Frontal cortex (tissue), 4 donors: ENCODE measurements around the gene WDR81. TPM values are rescaled to one million over a fixed set of nuclear protein-coding genes. Genes with fewer than 3 reads are reported as not detected.
A peak's percentile ranks its signal among the peaks of the same experiment; 100 is the strongest.
"Not testable (repeated sequence)": the region's sequence is repeated elsewhere in the genome, so short reads cannot be mapped to it uniquely, and the experiment has no call there.

Experiments used
- DNase-seq, 2 donors: peaks; one replicate each; pipeline ENCODE4 v3.0.0; 2012; ENCODE audit warnings: low spot score in 2 of 2
- FAIRE-seq: peaks from 2 replicates; lab custom pipeline; 2012; peaks lifted over from hg19 to GRCh38; lab: Jason Lieb, UNC
- total RNA-seq: library from RNA; depleted of rRNA; stranded (reverse); fragments of >200 nt; gene quantifications from one replicate; pipeline ENCODE4 v1.2.3, GENCODE V29; 2014
- donor health status: control.
- donor health status: control.
- donor health status: control.

The WDR81 gene
- total RNA-seq, 1 donor from 2014 or later, result 10.2 TPM

DNA sequence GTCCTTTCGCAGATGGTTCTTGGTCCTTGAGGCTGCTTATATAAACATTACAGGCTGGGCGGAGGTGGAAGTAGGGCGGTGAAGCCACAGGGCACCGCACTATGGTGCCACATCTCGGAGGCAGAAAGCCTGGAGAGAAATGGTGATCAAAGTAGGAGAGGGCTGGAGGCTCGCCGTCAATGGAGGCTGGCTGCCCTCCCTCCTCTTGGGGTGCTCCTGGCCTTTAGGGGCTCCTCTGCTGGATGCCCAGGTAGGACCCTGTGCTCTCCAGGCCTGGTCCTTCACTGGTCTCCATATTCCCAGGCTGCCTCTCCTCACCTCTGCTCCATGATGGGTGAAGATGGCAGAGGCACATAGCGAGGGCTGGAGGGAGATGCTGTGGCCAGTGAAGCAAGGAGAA is 12.2 kb upstream of the WDR81 start:
- no peak for FAIRE-seq

DNA sequence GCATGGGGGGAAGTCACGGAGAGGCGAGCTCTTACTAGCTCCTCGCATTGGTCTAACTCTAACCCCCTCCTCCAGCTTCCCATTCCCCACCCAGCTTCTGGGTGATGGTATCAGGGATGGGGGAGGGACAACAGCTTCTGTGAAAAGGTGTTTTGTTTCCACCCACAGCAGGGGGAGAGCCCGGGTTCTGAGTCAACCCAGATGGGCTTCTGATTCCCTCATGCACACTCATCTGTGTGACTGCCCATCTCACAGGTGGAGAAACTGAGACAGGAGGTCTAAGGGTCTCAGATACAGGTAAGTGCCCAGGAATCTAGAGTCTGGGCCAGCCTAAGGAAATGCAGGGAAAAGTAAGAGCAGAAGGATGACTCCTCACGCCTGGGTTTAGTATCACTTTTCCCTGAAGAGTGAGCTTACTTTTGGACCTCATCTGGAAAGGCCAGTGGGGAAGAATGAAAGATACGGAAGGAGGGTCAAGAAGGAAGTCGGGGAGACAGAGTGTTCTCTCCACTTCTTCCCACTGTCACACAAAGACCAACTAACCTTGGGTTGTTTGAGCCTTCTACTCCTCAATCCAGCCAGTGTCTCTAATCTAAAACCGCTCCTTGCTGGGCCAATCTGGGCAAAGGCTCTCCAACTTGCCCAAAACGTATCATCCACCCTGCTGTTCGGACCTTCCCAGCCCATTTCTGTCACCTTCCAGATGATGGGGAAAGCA is 11.2 kb upstream of the WDR81 start:
- no peak for FAIRE-seq

More for the DNA sequence above, 12.2 kb upstream of the WDR81 start:
- no peak for DNase-seq

DNA sequence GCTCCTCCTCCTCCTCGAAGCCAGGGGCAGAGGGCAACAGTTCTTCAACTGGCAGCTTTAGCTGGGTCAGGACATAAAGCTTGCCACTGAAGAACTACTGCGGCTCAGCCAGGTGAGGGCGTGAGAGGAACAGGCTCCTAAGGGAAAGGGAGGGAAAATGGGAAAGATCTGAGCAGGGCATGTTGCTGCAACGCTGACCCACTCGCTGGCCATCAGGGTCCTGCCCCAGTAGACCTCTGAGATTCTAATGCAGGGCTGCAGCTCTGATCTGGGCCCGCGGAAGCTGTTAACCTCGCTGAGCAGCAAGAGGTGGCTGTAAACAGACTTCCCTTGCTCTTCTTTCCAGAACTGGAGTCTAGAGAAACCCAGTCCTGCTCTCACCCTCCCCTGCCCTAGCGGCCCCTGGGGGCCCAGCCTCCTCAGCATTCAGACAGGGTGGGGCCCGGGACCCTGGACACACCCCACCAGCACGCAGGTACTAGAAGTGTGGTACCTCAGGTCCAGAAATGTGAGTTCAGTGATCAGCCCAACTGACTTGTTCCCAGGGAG is 10.6 kb upstream of the WDR81 start:
- DNase-seq (no peak), FAIRE-seq (no peak)

More for the DNA sequence above, 11.2 kb upstream of the WDR81 start:
- no peak for DNase-seq

DNA sequence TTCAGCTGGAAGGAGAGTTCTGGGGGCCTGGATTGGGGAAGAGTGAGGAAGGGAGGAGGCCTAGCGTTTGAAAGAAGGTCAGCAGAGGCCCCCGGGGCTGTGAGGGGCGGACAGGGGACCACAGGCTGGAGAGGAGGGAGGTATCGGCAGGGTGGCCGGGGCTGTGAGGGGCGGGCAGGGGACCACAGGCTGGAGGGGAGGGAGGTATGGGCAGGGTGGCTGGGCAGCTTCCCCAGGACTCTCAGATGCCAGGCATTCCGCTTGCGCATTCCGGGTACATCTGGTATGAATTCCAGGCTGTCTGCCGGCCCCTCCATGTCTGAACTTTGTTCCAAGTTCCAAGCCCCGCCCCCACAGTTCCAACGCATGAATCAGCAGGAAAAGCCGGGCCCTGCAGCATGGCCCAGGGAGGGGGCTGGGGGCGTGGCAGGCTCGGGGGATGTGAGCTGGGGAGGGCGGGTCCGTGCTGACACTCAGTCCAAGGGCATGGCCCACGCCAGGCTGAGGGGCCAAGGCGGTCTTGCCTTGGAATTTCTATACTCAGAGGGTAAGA is 10.0 kb upstream of the WDR81 start:
- no peak for FAIRE-seq

DNA sequence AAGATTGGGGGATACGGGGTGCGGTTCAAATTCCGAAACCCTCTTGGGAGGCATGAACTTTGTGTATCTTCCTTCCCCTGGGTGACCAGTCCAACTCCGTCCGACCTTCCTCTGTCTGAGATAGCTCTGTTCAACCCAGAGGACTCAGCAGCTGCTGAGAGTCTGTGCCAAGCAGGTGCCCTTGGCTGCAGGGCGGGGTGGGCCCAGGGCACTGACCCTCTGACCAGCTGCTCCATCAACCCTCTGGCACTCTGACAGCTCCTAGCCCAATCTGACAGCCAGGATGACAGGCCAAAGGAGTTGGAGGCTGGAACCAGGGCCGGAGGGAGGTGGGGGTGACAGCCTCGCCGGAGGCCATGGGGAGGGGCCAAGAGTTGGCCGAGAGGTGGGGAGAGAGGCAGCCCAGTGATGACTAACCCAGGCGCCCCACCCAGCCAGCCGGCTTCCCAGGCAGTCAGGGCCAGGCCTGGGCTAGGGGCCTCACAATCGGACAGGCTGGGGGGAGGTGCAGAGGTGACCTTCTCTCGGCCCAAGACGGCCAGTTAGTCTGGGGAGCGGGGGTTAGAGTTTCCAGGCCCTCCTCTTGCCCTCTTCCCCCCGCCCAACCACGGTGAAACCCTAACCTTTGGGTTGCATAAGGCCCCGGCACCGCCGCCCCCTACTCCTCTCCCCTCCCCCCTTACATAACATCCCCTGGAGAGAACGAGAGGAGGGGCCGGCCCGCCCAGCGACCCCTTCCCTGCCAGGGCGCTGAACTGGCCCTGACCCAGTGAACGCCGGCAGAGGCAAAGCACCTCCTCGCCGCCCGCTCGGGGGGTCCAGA is 9.3 kb upstream of the WDR81 start:
- DNase-seq (peak in 1 of 2 donors; percentile 79), FAIRE-seq (no peak)

More for the DNA sequence above, 10.0 kb upstream of the WDR81 start:
- DNase-seq, result peak; percentile 72 to 74

DNA sequence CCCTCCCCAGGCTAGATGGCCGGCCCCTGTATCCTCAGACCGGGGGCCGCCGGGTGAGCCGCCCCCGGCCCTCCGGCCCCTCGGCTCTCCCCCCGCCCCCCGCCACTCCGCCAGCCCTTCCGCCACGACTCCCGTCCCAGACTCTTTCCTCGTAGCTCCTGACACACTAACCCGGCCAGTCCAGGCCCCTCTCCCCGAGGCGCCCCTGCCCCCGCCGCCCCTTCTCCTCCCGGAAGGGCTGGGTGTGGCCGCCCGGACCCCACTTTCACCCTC is 8.8 kb upstream of the WDR81 start:
- no peak for DNase-seq
- no peak for FAIRE-seq

DNA sequence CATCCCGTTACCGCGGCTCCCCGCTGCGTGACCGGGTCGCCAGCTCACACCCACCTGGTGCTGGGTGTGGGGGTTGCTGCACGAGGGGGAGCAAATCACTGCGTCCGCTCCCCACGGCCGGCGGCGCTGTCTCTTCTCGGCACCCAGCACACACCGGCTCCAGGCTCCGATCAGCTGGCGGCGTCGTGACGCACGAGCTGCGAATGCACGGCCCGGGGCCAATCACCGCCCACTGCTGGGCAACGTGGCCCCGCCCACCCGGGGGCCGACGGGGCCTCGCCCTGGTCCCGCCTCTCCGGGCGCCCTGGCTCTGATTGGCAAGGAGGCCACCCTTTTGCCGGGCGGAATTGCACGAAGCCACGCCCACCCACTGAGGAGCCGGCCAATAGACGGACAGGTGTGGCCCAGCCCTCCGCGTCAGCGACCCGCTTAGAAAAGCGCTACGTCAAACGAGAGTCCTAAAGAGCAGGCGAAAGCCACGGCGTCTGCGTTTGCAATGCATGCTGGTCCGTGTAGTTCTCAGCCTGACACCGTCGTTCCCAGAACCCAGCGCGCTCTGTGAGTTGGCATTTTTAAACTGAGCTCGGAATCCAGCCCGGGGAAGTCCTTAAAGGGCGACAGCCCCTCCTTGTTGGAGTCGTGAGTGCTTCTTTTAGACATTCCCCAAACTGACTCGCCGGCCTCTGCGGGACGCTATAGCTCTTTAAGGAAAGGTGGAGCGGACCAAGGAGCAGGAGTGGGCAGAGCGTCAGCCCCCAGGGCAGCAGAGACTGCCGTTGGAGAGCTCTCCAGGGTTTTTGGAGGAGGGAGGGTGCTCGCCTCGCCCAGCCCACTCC is 8.2 kb upstream of the WDR81 start:
- peak; percentile 96 for FAIRE-seq
- DNase-seq, result peak; percentile 99 to 100

DNA sequence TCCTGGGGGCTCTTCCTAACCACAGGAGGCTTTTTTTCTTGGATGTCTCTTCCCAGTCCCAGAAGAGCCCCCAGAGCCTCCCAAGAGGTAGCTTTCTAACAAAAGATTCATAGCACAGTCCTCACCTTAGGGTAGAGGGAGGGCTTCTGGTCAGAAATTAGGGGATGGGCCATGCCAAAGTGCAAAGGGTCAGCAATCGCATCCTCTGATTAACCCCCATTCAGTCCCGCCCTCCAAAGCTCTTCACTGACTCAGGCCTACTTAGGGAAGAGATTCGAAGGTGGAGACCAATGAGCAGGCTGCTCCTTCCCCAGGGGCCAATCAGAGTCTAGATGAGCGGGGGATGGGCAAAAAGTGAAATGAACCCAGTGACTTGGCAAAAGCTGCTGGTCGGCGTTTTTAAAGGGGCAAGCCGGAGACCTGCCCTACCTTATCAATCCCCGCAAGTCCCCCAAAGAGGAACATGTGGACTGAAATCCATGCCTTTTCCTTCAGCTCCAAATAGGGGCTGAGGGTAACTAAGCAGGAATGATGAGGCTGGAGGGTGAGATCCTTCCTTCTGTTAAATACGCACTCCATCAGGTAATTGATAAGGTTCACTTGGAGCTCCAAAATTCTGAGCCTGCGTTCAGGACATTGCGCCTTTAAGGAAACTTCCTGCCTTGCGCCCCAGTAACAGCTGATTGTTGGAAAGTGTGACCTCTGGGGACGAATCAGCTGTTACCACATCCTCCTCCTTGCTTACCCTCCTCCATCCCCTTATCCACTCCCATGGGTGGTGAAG is 7.4 kb upstream of the WDR81 start:
- no peak for FAIRE-seq

DNA sequence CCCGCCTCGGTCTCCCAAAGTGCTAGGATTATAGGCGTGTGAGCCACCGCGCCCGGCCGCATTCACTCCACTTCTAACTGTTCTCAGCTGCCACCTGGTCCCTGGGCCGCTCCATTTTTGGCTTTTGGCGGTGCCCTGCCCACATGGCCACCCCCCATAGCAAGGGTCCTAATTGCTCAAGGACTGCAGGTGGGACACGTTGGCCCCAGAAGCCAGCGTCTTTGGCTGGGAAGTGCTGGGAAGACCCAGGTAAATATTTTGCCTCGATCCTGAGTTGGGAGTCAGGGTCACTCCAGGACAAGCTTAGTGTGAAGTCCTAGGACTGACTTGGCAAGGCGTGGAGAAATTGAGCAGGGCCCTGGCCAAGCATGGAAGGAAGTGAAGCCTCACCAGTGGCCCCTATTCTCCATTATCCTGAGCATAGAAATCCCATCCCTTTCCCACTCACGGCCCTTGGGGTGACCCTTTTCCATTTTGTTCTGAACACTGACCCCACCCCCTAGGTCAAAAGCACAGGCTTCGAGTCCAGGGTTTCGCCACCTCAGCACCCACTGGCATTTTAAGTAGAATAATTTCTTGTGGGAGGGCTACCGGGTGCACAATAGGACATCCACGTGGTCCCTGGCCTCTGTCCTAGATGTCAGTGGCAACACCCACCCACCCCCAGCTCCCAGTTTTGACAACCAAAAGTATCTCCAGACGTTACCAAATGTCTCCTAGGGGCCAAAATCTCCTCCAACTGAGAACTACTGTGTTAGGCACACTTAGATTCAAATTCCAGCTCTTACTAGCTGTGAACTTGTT is 5.9 kb upstream of the WDR81 start:
- no peak for FAIRE-seq
- no peak for DNase-seq

More for the DNA sequence above, 7.4 kb upstream of the WDR81 start:
- peak; percentile 83 to 84 for DNase-seq

DNA sequence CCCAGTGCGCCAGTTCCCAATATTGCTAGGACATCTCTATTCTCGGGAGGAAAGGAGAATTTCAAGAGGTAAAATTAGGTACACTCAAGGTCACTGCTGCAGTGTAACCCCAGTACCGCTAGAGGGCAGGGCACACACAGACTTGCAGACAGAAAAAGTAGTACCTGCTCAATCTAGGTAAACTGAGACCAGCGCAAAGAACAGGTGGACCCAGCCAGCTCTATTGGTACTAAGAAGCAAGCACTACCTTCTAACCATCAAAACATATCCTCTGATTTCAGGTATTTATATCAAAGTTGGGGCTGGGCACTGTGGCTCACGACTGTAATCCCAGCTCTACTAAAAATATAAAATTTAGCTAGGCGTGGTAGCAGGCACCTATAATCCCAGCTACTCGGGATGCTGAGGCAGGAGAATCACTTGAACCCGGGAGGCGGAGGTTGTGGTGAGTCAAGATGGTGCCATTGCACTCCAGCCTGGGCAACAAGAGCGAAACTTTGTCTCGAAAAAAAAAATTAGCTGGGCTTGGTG is 3.6 kb upstream of the WDR81 start:
- no peak for FAIRE-seq
- DNase-seq, result no peak

DNA sequence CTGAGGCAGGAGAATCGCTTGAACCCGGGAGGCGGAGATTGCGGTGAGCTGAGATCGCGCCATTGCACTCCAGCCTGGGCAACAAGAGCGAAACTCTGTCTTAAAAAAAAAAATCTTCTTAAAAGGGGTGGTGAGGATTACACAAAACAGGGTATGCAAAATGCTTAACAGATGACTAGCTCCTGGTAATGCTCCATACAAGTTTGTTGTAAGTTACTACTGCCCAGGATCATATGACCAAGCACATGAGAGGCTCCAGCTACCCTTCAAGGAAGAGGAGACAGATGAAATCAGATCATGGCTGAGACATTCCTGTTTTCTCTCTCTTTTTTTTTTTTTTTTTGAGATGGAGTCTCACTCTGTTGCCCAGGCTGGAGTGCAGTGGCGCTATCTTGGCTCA is 2.5 kb upstream of the WDR81 start:
- not testable (repeated sequence) for FAIRE-seq, DNase-seq

DNA sequence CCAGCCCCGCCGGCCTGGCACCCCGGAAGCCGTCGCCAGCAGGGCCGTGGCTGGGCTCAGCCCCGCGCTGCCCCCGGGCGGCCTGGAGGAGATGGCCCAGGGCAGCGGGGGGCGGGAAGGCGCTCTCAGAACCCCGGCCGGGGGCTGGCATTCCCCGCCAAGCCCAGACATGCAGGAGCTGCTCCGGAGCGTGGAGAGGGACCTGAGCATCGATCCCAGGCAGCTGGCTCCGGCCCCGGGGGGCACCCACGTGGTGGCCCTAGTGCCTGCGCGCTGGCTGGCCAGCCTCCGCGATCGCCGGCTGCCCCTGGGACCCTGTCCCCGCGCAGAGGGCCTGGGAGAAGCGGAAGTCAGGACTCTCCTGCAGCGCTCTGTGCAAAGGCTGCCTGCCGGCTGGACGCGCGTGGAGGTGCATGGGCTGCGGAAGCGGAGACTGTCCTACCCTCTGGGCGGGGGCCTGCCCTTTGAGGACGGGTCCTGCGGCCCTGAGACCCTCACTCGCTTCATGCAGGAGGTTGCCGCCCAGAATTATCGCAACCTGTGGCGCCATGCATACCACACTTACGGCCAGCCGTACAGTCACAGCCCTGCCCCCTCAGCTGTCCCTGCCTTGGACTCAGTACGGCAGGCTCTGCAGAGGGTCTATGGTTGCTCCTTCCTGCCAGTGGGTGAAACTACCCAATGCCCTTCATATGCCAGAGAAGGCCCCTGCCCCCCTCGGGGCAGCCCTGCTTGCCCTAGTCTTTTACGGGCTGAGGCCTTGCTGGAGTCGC is 551 bp downstream of the WDR81 start:
- FAIRE-seq (no peak), DNase-seq (no peak)

DNA sequence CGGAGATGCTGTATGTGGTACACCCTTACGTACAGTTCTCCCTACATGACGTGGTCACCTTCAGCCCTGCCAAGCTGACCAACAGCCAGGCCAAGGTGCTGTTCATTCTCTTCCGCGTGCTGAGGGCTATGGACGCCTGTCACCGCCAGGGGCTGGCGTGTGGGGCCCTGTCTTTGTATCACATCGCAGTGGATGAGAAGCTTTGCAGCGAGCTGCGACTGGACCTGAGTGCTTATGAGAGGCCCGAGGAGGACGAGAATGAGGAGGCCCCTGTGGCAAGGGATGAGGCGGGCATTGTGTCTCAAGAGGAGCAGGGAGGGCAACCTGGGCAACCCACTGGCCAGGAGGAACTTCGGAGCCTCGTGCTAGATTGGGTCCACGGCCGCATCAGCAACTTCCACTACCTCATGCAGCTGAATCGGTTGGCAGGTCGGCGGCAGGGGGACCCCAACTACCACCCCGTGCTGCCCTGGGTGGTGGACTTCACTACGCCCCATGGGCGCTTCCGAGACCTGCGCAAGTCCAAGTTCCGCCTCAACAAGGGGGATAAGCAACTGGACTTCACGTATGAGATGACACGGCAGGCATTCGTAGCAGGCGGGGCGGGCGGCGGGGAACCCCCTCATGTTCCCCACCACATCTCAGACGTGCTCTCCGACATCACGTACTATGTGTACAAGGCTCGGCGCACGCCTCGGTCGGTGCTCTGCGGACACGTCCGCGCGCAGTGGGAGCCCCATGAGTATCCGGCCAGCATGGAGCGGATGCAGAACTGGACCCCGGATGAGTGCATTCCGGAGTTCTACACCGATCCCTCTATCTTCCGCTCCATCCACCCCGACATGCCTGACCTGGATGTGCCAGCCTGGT is 1.4 kb downstream of the WDR81 start:
- DNase-seq (no peak), FAIRE-seq (no peak)

DNA sequence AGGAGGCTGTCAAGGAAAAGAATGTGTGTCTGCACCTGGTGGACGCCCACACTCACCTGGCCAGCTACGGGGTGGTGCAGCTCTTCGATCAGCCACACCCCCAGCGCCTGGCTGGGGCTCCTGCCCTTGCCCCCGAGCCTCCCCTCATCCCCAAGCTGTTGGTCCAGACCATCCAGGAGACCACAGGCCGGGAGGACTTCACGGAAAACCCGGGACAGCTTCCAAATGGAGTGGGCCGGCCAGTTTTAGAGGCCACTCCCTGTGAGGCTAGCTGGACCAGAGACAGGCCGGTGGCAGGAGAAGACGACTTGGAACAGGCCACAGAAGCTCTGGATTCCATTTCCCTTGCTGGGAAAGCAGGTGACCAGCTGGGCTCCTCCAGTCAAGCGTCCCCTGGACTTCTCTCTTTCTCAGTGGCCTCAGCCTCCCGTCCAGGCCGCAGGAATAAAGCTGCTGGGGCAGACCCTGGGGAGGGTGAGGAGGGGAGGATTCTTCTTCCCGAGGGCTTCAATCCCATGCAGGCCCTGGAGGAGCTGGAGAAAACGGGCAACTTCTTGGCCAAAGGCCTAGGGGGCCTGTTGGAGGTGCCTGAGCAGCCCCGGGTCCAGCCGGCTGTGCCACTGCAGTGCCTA is 2.2 kb downstream of the WDR81 start:
- FAIRE-seq, result no peak
- no peak for DNase-seq

DNA sequence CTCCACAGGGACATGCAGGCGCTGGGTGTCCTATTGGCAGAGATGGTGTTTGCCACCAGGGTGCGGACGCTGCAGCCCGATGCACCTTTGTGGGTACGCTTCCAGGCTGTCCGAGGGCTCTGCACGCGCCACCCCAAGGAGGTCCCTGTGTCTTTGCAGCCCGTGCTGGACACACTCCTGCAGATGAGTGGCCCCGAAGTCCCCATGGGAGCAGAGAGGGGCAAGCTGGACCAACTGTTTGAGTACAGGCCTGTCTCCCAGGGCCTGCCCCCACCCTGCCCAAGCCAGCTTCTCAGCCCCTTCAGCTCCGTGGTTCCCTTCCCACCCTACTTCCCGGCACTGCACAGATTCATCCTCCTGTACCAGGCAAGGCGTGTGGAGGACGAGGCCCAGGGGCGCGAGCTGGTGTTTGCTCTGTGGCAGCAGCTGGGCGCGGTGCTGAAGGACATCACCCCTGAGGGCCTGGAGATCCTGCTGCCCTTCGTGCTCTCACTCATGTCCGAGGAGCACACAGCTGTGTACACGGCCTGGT is 2.8 kb downstream of the WDR81 start:
- no peak for FAIRE-seq
- DNase-seq, result no peak
